ENCODE measurements around the gene SLC5A9.

Gene SLC5A9

DNA sequence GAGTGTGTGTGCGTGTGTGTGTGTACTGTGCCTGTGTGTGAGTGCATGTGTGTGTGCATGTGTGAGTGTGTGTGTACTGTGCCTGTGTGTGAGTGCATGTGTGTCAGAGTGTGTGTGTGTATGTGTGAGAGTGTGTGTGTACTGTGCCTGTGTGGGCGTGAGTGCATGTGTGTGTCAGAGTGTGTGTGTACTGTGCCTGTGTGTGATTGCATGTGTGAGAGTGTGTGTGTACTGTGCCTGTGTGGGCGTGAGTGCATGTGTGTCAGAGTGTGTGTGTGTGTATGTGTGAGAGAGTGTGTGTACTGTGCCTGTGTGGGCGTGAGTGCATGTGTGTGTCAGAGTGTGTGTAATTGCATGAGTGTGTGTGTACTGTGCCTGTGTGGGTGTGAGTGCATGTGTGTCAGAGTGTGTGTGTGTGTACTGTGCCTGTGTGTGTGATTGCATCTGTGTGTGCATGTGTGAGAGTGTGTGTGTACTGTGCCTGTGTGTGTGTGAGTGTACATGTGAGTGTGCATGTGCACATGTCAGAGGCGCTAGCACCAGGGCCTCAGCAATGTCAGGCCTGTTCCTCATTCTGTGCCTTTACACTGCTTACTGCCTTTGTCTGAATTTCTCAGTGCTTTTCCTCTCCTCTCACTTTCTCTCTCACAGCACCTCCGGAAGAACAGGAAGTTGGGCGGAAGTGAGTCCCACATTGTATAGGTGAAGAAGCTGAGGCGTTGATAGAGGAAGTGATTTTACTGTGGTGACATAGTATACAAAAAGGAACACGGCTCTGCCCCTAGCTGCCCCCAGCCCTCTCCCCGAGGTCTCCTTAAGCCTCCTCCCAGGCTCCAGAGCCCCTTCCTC, 4.9 kb downstream of the SLC5A9 start:
- no peak overlapping the region for H3K27ac ChIP-seq (ENCODE audit: low read length)

DNA sequence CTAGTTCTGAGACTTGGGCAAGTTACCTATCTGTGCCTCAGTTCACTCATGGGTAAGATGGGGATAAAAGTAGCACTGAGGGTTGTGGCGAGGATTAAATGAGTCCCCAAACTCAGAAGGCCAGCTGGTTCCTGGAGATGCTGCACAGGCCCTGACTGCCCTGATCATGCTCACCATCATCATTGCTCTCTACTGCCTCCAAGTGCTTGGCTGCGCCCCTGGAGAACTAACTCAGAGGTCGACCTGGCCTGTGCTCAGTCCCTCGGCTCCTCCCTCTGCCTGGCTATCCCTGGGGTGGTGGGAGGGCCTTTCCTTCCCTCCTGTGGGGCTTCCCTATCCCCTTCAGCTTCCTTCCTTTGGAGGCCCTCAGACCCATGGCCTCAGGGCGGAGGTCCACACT, 5.6 kb downstream of the SLC5A9 start:
- peaks cover 3% of the 10 kb centered on the region; the same call in 1 of the 2 replicates for H3K4me1 ChIP-seq (ENCODE audit: insufficient read depth, low read length)
- H3K9me3 ChIP-seq (ENCODE audit: insufficient read depth, low read depth, low read length): no peaks in the 10 kb centered on the region
- no peaks in the 10 kb centered on the region for H3K36me3 ChIP-seq (ENCODE audit: insufficient read depth, low read depth, low read length)
- no peak overlapping the region for H3K9ac ChIP-seq (ENCODE audit: low read depth, low read length)
- no peak overlapping the region for H3K4me3 ChIP-seq (ENCODE audit: low read length)
- no peak overlapping the region for H3K27ac ChIP-seq (ENCODE audit: low read length)
- H3K27me3 ChIP-seq (ENCODE audit: insufficient read depth, low read length): no peaks in the 10 kb centered on the region

More for the DNA sequence above, 4.9 kb downstream of the SLC5A9 start:
- Histone ChIP-seq H3K27me3 (ENCODE audit: insufficient read depth, low read length) (no peaks in the 10 kb centered on the region), H3K36me3 (ENCODE audit: insufficient read depth, low read depth, low read length) (no peaks in the 10 kb centered on the region), H3K4me3 (ENCODE audit: low read length) (no peak overlapping the region), H3K9ac (ENCODE audit: low read depth, low read length) (no peak overlapping the region), H3K4me1 (ENCODE audit: insufficient read depth, low read length) (peaks cover 3% of the 10 kb centered on the region; the same call in 1 of the 2 replicates), H3K9me3 (ENCODE audit: insufficient read depth, low read depth, low read length) (no peaks in the 10 kb centered on the region)

DNA sequence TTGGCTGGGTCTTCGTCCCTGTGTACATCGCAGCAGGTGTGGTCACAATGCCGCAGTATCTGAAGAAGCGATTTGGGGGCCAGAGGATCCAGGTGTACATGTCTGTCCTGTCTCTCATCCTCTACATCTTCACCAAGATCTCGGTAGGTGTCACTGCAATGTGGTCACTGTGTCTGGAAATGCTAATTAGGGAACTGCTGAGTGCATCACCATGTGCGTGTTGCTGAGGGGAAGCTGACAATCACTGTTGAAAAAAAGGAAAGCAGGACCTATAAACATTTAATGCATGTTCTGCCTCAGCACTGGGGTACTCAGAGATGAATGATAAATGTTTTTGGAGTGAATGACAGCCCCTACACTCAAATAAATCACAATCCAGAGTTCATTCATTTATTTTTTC, 6.8 kb downstream of the SLC5A9 start:
- no peaks in the 10 kb centered on the region for H3K27me3 ChIP-seq (ENCODE audit: insufficient read depth, low read length)

GRCh38 chr1:48230236-48230635, 7.7 kb downstream of the SLC5A9 start:
- H3K36me3 ChIP-seq (ENCODE audit: insufficient read depth, low read depth, low read length): no peaks in the 10 kb centered on the region
- H3K4me1 ChIP-seq (ENCODE audit: insufficient read depth, low read length): no peaks in the 10 kb centered on the region
- no peak overlapping the region for H3K9ac ChIP-seq (ENCODE audit: low read depth, low read length)
- no peak overlapping the region for H3K27ac ChIP-seq (ENCODE audit: low read length)
- no peaks in the 10 kb centered on the region for H3K27me3 ChIP-seq (ENCODE audit: insufficient read depth, low read length)
- H3K9me3 ChIP-seq (ENCODE audit: insufficient read depth, low read depth, low read length): no peaks in the 10 kb centered on the region
- H3K4me3 ChIP-seq (ENCODE audit: low read length): no peak overlapping the region

More for the DNA sequence above, 6.8 kb downstream of the SLC5A9 start:
- no peaks in the 10 kb centered on the region for H3K36me3 ChIP-seq (ENCODE audit: insufficient read depth, low read depth, low read length)
- H3K9me3 ChIP-seq (ENCODE audit: insufficient read depth, low read depth, low read length): no peaks in the 10 kb centered on the region
- H3K4me1 ChIP-seq (ENCODE audit: insufficient read depth, low read length): no peaks in the 10 kb centered on the region
- no peak overlapping the region for H3K4me3 ChIP-seq (ENCODE audit: low read length)
- H3K27ac ChIP-seq (ENCODE audit: low read length): no peak overlapping the region
- no peak overlapping the region for H3K9ac ChIP-seq (ENCODE audit: low read depth, low read length)

GRCh38 chr1:48232722-48233121, 10.2 kb downstream of the SLC5A9 start:
- H3K27me3 ChIP-seq (ENCODE audit: insufficient read depth, low read length): no peaks in the 10 kb centered on the region
- H3K4me3 ChIP-seq (ENCODE audit: low read length): no peak overlapping the region
- no peaks in the 10 kb centered on the region for H3K36me3 ChIP-seq (ENCODE audit: insufficient read depth, low read depth, low read length)
- H3K4me1 ChIP-seq (ENCODE audit: insufficient read depth, low read length): no peaks in the 10 kb centered on the region
- H3K9ac ChIP-seq (ENCODE audit: low read depth, low read length): no peak overlapping the region
- no peak overlapping the region for H3K27ac ChIP-seq (ENCODE audit: low read length)
- no peaks in the 10 kb centered on the region for H3K9me3 ChIP-seq (ENCODE audit: insufficient read depth, low read depth, low read length)

GRCh38 chr1:48233666-48234485, 11.4 kb downstream of the SLC5A9 start:
- Histone ChIP-seq H3K9me3 (ENCODE audit: insufficient read depth, low read depth, low read length) (no peaks in the 10 kb centered on the region), H3K4me1 (ENCODE audit: insufficient read depth, low read length) (no peaks in the 10 kb centered on the region), H3K36me3 (ENCODE audit: insufficient read depth, low read depth, low read length) (no peaks in the 10 kb centered on the region), H3K9ac (ENCODE audit: low read depth, low read length) (no peak overlapping the region), H3K4me3 (ENCODE audit: low read length) (no peak overlapping the region), H3K27ac (ENCODE audit: low read length) (no peak overlapping the region), H3K27me3 (ENCODE audit: insufficient read depth, low read length) (no peaks in the 10 kb centered on the region)

- Histone ChIP-seq H3K4me3 (ENCODE audit: low read length) (no peak overlapping the region), H3K27me3 (ENCODE audit: insufficient read depth, low read length) (no peaks in the 10 kb centered on the region), H3K9me3 (ENCODE audit: insufficient read depth, low read depth, low read length) (no peaks in the 10 kb centered on the region), H3K27ac (ENCODE audit: low read length) (no peak overlapping the region), H3K4me1 (ENCODE audit: insufficient read depth, low read length) (no peaks in the 10 kb centered on the region), H3K36me3 (ENCODE audit: insufficient read depth, low read depth, low read length) (no peaks in the 10 kb centered on the region), H3K9ac (ENCODE audit: low read depth, low read length) (no peak overlapping the region)
Measured at GRCh38 chr1:48235652-48236051, 13.1 kb downstream of the SLC5A9 start.

- H3K27me3 ChIP-seq (ENCODE audit: insufficient read depth, low read length): no peaks in the 10 kb centered on the region
- H3K27ac ChIP-seq (ENCODE audit: low read length): no peak overlapping the region
- no peaks in the 10 kb centered on the region for H3K4me1 ChIP-seq (ENCODE audit: insufficient read depth, low read length)
- H3K4me3 ChIP-seq (ENCODE audit: low read length): no peak overlapping the region
- H3K36me3 ChIP-seq (ENCODE audit: insufficient read depth, low read depth, low read length): no peaks in the 10 kb centered on the region
- H3K9me3 ChIP-seq (ENCODE audit: insufficient read depth, low read depth, low read length): no peaks in the 10 kb centered on the region
- H3K9ac ChIP-seq (ENCODE audit: low read depth, low read length): no peak overlapping the region
Measured at GRCh38 chr1:48236716-48237470, 14.4 kb downstream of the SLC5A9 start.

- Histone ChIP-seq H3K9me3 (ENCODE audit: insufficient read depth, low read depth, low read length) (no peaks in the 10 kb centered on the region), H3K9ac (ENCODE audit: low read depth, low read length) (no peak overlapping the region), H3K36me3 (ENCODE audit: insufficient read depth, low read depth, low read length) (no peaks in the 10 kb centered on the region), H3K4me1 (ENCODE audit: insufficient read depth, low read length) (no peaks in the 10 kb centered on the region; the same call in 1 of the 2 replicates), H3K4me3 (ENCODE audit: low read length) (no peak overlapping the region), H3K27me3 (ENCODE audit: insufficient read depth, low read length) (no peaks in the 10 kb centered on the region), H3K27ac (ENCODE audit: low read length) (no peak overlapping the region)
Measured at GRCh38 chr1:48242141-48242736, 19.7 kb downstream of the SLC5A9 start.

DNA sequence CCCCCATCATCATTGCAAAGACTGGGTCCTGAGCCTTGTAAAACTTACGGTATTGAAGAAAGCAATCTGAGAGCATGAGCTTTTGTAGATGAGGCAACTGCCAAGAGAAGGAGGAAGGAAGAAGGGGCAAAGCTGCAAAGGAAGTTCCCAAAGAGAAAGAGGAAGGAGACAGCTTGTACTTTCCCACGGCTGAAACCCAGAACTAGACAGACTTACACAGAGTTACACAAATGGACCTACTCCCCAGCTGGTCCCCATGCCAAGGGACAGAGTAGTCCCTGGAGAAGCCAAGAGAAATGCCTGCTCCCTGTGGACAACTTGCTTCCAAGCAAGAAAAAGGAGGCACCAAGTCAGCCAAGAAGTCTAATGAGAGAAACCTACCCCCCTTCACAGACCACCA, 22.6 kb downstream of the SLC5A9 start:
- H3K9ac ChIP-seq (ENCODE audit: low read depth, low read length): no peak overlapping the region
- H3K27ac ChIP-seq (ENCODE audit: low read length): no peak overlapping the region
- H3K9me3 ChIP-seq (ENCODE audit: insufficient read depth, low read depth, low read length): no peaks in the 10 kb centered on the region
- H3K27me3 ChIP-seq (ENCODE audit: insufficient read depth, low read length): no peaks in the 10 kb centered on the region
- no peak overlapping the region for H3K4me3 ChIP-seq (ENCODE audit: low read length)
- no peaks in the 10 kb centered on the region for H3K36me3 ChIP-seq (ENCODE audit: insufficient read depth, low read depth, low read length)
- no peaks in the 10 kb centered on the region; the same call in 1 of the 2 replicates for H3K4me1 ChIP-seq (ENCODE audit: insufficient read depth, low read length)

GRCh38 chr1:48246727-48247126, 24.2 kb downstream of the SLC5A9 start:
- no peak overlapping the region for H3K27ac ChIP-seq (ENCODE audit: low read length)
- no peaks in the 10 kb centered on the region for H3K9me3 ChIP-seq (ENCODE audit: insufficient read depth, low read depth, low read length)
- H3K4me1 ChIP-seq (ENCODE audit: insufficient read depth, low read length): no peaks in the 10 kb centered on the region; the same call in 1 of the 2 replicates
- H3K4me3 ChIP-seq (ENCODE audit: low read length): no peak overlapping the region
- no peak overlapping the region for H3K9ac ChIP-seq (ENCODE audit: low read depth, low read length)
- no peaks in the 10 kb centered on the region for H3K36me3 ChIP-seq (ENCODE audit: insufficient read depth, low read depth, low read length)
- H3K27me3 ChIP-seq (ENCODE audit: insufficient read depth, low read length): no peaks in the 10 kb centered on the region
